Mammary epithelial cell (primary cell): Measurements from ENCODE around the gene MEX3A.

Experiments
- CTCF ChIP-seq, 2 donors: IDR thresholded peaks in 1 of 2; conservative IDR thresholded peaks in 1 of 2; 2 replicates each; pipeline ENCODE4 v1.5.1; 2011 to 2012; ENCODE audit warnings: inconsistent platforms in 2 of 2, low read length in 2 of 2, mild to moderate bottlenecking in 2 of 2, control low read depth in 1 of 2, low read depth in 1 of 2; ENCODE audit not compliant: insufficient read depth in 1 of 2; ENCODE audit errors: extremely low read depth in 1 of 2
- EZH2 ChIP-seq: IDR thresholded peaks from 2 replicates; pipeline ENCODE4 v1.6.1; 2012; ENCODE audit warnings: low read length, inconsistent platforms, borderline replicate concordance

- no peak for TF ChIP-seq CTCF (conservative IDR thresholded peaks at IDR 0.05 in 1 of 2, IDR thresholded peaks at IDR 0.05 in 1 of 2; ENCODE audit: extremely low read depth in 1 of 2, insufficient read depth in 1 of 2, low read depth in 1 of 2, low read length in 2 of 2)
- TF ChIP-seq EZH2: no peak
Observed at GRCh38 chr1:156050376-156050775, 31.9 kb downstream of the MEX3A start.
